IMR-90 (cell line): Measurements from ENCODE around the gene SLC26A5. TPM values are rescaled to one million over a fixed set of nuclear protein-coding genes. Genes with fewer than 3 reads are reported as not detected.
A peak's percentile ranks its signal among the peaks of the same experiment; 100 is the strongest.

Source experiments
- ATAC-seq: fragments of 200-7000 bp; cut with Tn5 transposase; 2 replicates; pipeline ENCODE4 v1.9.1; 2020; ENCODE audit warnings: low read depth, mild to moderate bottlenecking, moderate library complexity
- BruUV-seq: library from RNA; stranded (reverse); fragments of 400-500 nt; replicated peaks from 2 replicates; lab custom pipeline; 2021; lab: Mats Ljungman, UMichigan
- CTCF ChIA-PET: fragments of 300-600 bp; formaldehyde crosslinking; extraction: SDS; loops from one replicate; lab custom pipeline; 2021; ENCODE audit warnings: antibody characterized with exemption; lab: Yijun Ruan, JAX
- POLR2A ChIA-PET: fragments of 300-600 bp; sonication (Branson Sonifier 250); formaldehyde crosslinking; loops from one replicate; lab custom pipeline; 2022; ENCODE audit warnings: antibody characterized with exemption; ENCODE audit not compliant: unreplicated experiment; lab: Charles Lee
- DNase-seq: peaks from one replicate; pipeline ENCODE4 v3.0.0; 2013
- H2AFZ ChIP-seq: replicated peaks from 2 replicates; pipeline ENCODE3; 2013; ENCODE audit warnings: low read length, mild to moderate bottlenecking; ENCODE audit not compliant: poor library complexity
- H2AK5ac ChIP-seq: 2 replicates; pipeline ENCODE4 v1.6.1; 2013; ENCODE audit warnings: low read depth, low read length, inconsistent platforms
- H2AK9ac ChIP-seq: replicated peaks from 2 replicates; pipeline ENCODE3; 2013; ENCODE audit warnings: mild to moderate bottlenecking, low read depth, low read length, moderate library complexity; ENCODE audit not compliant: poor library complexity
- H2BK120ac ChIP-seq: 2 replicates; pipeline ENCODE4 v1.6.1; 2013; ENCODE audit warnings: low read depth, low read length, inconsistent platforms
- H2BK15ac ChIP-seq: 3 replicates; pipeline ENCODE4 v1.6.1; 2013; ENCODE audit warnings: low read depth, low read length, inconsistent platforms
- H2BK20ac ChIP-seq: 2 replicates; pipeline ENCODE4 v1.6.1; 2013; ENCODE audit warnings: low read depth, mild to moderate bottlenecking, inconsistent platforms, low read length, moderate library complexity
- H2BK5ac ChIP-seq: 2 replicates; pipeline ENCODE4 v1.6.1; 2013; ENCODE audit warnings: mild to moderate bottlenecking, low read depth, low read length, inconsistent platforms; ENCODE audit not compliant: poor library complexity, severe bottlenecking
- H3K14ac ChIP-seq: replicated peaks from 2 replicates; pipeline ENCODE4 v1.6.1; 2013; ENCODE audit warnings: low read depth, low read length, inconsistent platforms
- H3K18ac ChIP-seq: 2 replicates; pipeline ENCODE4 v1.6.1; 2013; ENCODE audit warnings: low read depth, low read length, control low read depth
- H3K23ac ChIP-seq: 2 replicates; pipeline ENCODE4 v1.6.1; 2013; ENCODE audit warnings: low read depth, low read length, inconsistent platforms
- H3K27ac ChIP-seq: 2 replicates; pipeline ENCODE4 v1.5.1; 2013; ENCODE audit warnings: mild to moderate bottlenecking, control low read depth, low read length; ENCODE audit not compliant: insufficient read depth
- H3K27me3 ChIP-seq: 2 replicates; pipeline ENCODE4 v1.6.1; 2013; ENCODE audit warnings: low read length; ENCODE audit not compliant: control insufficient read depth, insufficient read depth
- H3K36me3 ChIP-seq: 2 replicates; pipeline ENCODE4 v1.6.1; 2013; ENCODE audit warnings: low read length, mixed read lengths; ENCODE audit not compliant: control insufficient read depth, insufficient read depth
- H3K4ac ChIP-seq: 2 replicates; pipeline ENCODE4 v1.6.1; 2013; ENCODE audit warnings: low read depth, low read length, inconsistent platforms
- H3K4me1 ChIP-seq: 2 replicates; pipeline ENCODE4 v1.6.1; 2013; ENCODE audit warnings: low read length, mixed read lengths; ENCODE audit not compliant: control insufficient read depth, insufficient read depth
- H3K4me2 ChIP-seq: 2 replicates; pipeline ENCODE4 v1.6.1; 2013; ENCODE audit warnings: low read depth, mild to moderate bottlenecking, control low read depth, low read length, moderate library complexity
- H3K4me3 ChIP-seq: 2 replicates; pipeline ENCODE4 v1.5.1; 2013; ENCODE audit warnings: low read depth, mild to moderate bottlenecking, control low read depth, low read length, moderate library complexity; ENCODE audit not compliant: insufficient read depth
- H3K56ac ChIP-seq: 2 replicates; pipeline ENCODE4 v1.6.1; 2013; ENCODE audit warnings: low read length, inconsistent platforms; ENCODE audit not compliant: insufficient read depth; ENCODE audit errors: extremely low read depth
- H3K79me1 ChIP-seq, 2 experiments: 2 replicates each; pipeline ENCODE4 v1.6.1; 2013; ENCODE audit warnings: low read length in 2 of 2, inconsistent platforms in 1 of 2, low read depth in 1 of 2
- H3K9ac ChIP-seq: 2 replicates; pipeline ENCODE4 v1.6.1; 2013; ENCODE audit warnings: low read depth, low read length, control low read depth
- H3K9me1 ChIP-seq: 2 replicates; pipeline ENCODE4 v1.6.1; 2013; ENCODE audit warnings: low read length, inconsistent platforms; ENCODE audit not compliant: insufficient read depth
- H3K9me3 ChIP-seq: 2 replicates; pipeline ENCODE4 v1.6.1; 2013; ENCODE audit warnings: low read length; ENCODE audit not compliant: control insufficient read depth, insufficient read depth
- H4K20me1 ChIP-seq: 2 replicates; pipeline ENCODE4 v1.6.1; 2013; ENCODE audit warnings: low read length, inconsistent platforms; ENCODE audit not compliant: insufficient read depth
- H4K5ac ChIP-seq: 2 replicates; pipeline ENCODE4 v1.6.1; 2013; ENCODE audit warnings: mild to moderate bottlenecking, low read depth, low read length, control low read depth
- H4K8ac ChIP-seq, 2 experiments: 2 replicates each; pipeline ENCODE4 v1.6.1; 2013; ENCODE audit warnings: low read depth in 2 of 2, low read length in 2 of 2, control low read depth in 1 of 2, inconsistent platforms in 1 of 2
- H4K91ac ChIP-seq: 2 replicates; pipeline ENCODE4 v1.6.1; 2013; ENCODE audit warnings: low read depth, low read length, inconsistent platforms; ENCODE audit not compliant: insufficient read depth
- FOS ChIP-seq: fragments of 150-350 bp; IDR thresholded peaks from 2 replicates; pipeline ENCODE4 v1.6.1; 2016; ENCODE audit warnings: low read depth, low read length
- MAFK ChIP-seq: IDR thresholded peaks from 2 replicates; pipeline ENCODE4 v1.6.1; 2012; ENCODE audit warnings: low read depth, low read length, improper control_type of control experiment
- NFE2L2 ChIP-seq: fragments of 150-350 bp; IDR thresholded peaks from 2 replicates; pipeline ENCODE4 v1.6.1; 2016; ENCODE audit warnings: low read depth, mild to moderate bottlenecking, low read length
- RAD21 ChIP-seq: IDR thresholded peaks from 2 replicates; pipeline ENCODE4 v1.6.1; 2012; ENCODE audit warnings: low read length, improper control_type of control experiment
- SMC3 ChIP-seq: fragments of 150-350 bp; IDR thresholded peaks from 2 replicates; pipeline ENCODE4 v1.6.1; 2016; ENCODE audit warnings: low read depth, mild to moderate bottlenecking, antibody characterized with exemption, low read length, moderate library complexity
- WGBS, 2 experiments: methylation state at CpG; one replicate each; pipeline versions ENCODE4 v1.1.5 to v1.1.7; 2013; ENCODE audit warnings: missing lambda C conversion rate in 2 of 2; ENCODE audit not compliant: insufficient read length in 1 of 2; ENCODE audit errors: extremely low coverage in 2 of 2; 5-methylcytosine and 5-hydroxymethylcytosine counted together
- dilution Hi-C: fragments of 300-500 bp; cut with HindIII; formaldehyde crosslinking; loops from one replicate; pipeline ENCODE4 v1.14.3; 2018; ENCODE audit warnings: low sequenced_read_pairs; ENCODE audit not compliant: unreplicated experiment
- in situ Hi-C: fragments of 300-500 bp; cut with MboI; formaldehyde crosslinking; loops from 3 replicates; pipeline ENCODE4 v1.14.3; 2019; ENCODE audit warnings: low sequenced_read_pairs, inconsistent platforms, mixed read lengths
- intact Hi-C: fragments of 100-400 bp; cut with micrococcal nuclease; formaldehyde crosslinking; loops from 2 replicates; pipeline ENCODE4 v1.10.0; 2022
- polyA plus RNA-seq, 3 experiments: library from polyadenylated mRNA; depleted of rRNA; stranded (reverse); fragments of >200 nt; gene quantifications; 2 replicates each; pipeline ENCODE4 v1.2.3, GENCODE V29; 2012; ENCODE audit warnings: low replicate concordance in 1 of 3
- total RNA-seq: library from RNA; depleted of rRNA; stranded (reverse); fragments of >200 nt; gene quantifications from 2 replicates; pipeline ENCODE4 v1.2.3, GENCODE V29; 2012
- TF ChIP-seq, protein P1 (sequence below): fragments of 150-350 bp; IDR thresholded peaks from 2 replicates; pipeline ENCODE4 v1.6.1; 2017; ENCODE audit warnings: mild to moderate bottlenecking, antibody characterized with exemption, low read length, low read depth

Gene SLC26A5
- total and polyA plus RNA-seq, 2 of the 4 experiments (the other 2 are of a cell fraction): not detected

DNA sequence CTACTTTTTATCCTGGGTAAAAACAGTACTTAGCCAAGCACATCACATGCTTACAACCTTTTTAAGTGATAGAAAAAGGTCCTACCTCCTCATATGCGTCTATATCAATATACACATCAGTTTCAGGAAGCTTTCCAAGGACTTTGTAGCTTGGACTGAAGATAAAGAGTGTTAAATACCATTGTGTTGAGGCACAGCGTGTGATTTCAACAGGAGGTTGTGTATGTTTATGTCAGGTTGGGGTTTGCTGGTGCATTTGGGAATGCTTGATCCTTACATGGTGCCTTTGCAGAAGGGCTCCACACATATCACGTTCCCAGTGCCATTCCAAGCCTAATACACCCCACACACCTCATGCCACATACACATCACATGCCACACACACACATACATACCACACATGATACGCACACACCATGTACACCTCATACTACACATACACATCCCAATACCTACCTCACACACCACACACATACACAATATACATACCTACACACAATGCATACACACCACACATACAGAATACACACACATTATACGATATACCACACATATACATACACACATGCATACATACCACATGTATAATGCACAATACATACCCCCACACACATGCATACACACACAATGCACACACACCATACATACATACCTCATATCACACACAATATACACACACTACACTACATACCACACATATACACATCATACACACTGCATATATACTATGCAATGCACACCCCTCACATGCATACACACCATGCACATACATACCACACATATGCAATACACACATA, 65.4 kb downstream of the SLC26A5 start:
- dilution Hi-C loops (no loop called here), in situ Hi-C loops (no loop called here), intact Hi-C loops (no loop called here)
- Histone ChIP-seq H2BK120ac (no peak overlapping the region), H2BK15ac (no peak overlapping the region), H3K4ac (no peak overlapping the region), H3K27ac (no peak overlapping the region), H3K4me3 (no peak overlapping the region), H3K9ac (no peak overlapping the region), H4K91ac (no peak overlapping the region), H2AK5ac (no peak overlapping the region), H3K36me3 (no peaks in the 10 kb centered on the region), H4K20me1 (no peaks in the 10 kb centered on the region), H2AK9ac (no peak overlapping the region), H3K56ac (no peak overlapping the region), H3K23ac (no peak overlapping the region), H4K5ac (no peak overlapping the region), H3K4me1 (no peaks in the 10 kb centered on the region; the same call in 1 of the 2 replicates), H3K9me1 (peaks cover 8% of the 10 kb centered on the region; the same call in 1 of the 2 replicates), H3K9me3 (no peaks in the 10 kb centered on the region), H2AFZ (no peak overlapping the region), H3K14ac (no peak overlapping the region; the same call in 1 of the 2 replicates), H3K27me3 (peaks cover 7% of the 10 kb centered on the region), H2BK20ac (no peak overlapping the region), H3K4me2 (no peak overlapping the region), H3K79me1 (no peaks in the 10 kb centered on the region), H2BK5ac (peak overlapping the region; percentile 78), H3K18ac (no peak overlapping the region), H4K8ac (no peak overlapping the region)
- DNase-seq (peak; percentile 44), ATAC-seq (peak; percentile 75)
- CTCF ChIA-PET: interaction anchor here (0.6 kb wide), 1 partner anchor 10 kb away, joined by 3 read pairs; no protein-coding TSS in a partner anchor
- WGBS, 2 experiments: 60% methylated on average over 2 of the region's 5 CpGs; no CpG with 5 or more reads in 1 of the 2 experiments
- BruUV-seq: no TSS peak
- no peak for TF ChIP-seq SMC3
- no peak for TF ChIP-seq MAFK
- TF ChIP-seq NFE2L2: no peak
- TF ChIP-seq, protein P1, sequence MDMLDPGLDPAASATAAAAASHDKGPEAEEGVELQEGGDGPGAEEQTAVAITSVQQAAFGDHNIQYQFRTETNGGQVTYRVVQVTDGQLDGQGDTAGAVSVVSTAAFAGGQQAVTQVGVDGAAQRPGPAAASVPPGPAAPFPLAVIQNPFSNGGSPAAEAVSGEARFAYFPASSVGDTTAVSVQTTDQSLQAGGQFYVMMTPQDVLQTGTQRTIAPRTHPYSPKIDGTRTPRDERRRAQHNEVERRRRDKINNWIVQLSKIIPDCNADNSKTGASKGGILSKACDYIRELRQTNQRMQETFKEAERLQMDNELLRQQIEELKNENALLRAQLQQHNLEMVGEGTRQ: no peak
- TF ChIP-seq FOS: no peak
- TF ChIP-seq RAD21: no peak
- POLR2A ChIA-PET: no interaction called here
